DOHH2 (cell line): ENCODE data around the gene TJP2.

Experiments
- H3F3A ChIP-seq: fragments of 200-600 bp; sonication (generic), shearing (Covaris generic); 2 replicates; pipeline ENCODE4 v1.6.0; 2016; ENCODE audit warnings: antibody characterized with exemption, mild to moderate bottlenecking; ENCODE audit not compliant: control insufficient read depth, insufficient read depth
- H3K27ac ChIP-seq: fragments of 200-600 bp; sonication (generic); 2 replicates; pipeline ENCODE4 v1.5.1; 2014; ENCODE audit warnings: low read depth, mild to moderate bottlenecking, low read length, moderate library complexity
- H3K27me3 ChIP-seq: fragments of 200-600 bp; sonication (generic); 2 replicates; pipeline ENCODE4 v1.6.1; 2014; ENCODE audit warnings: mild to moderate bottlenecking, low read length, mixed read lengths; ENCODE audit not compliant: control insufficient read depth
- H3K36me3 ChIP-seq: fragments of 200-600 bp; sonication (generic); 2 replicates; pipeline ENCODE4 v1.6.1; 2014; ENCODE audit warnings: mild to moderate bottlenecking, low read length, moderate library complexity, mixed read lengths; ENCODE audit not compliant: control insufficient read depth
- H3K4me1 ChIP-seq: fragments of 200-600 bp; sonication (generic); 2 replicates; pipeline ENCODE4 v1.6.1; 2014; ENCODE audit warnings: mild to moderate bottlenecking, low read length, mixed read lengths; ENCODE audit not compliant: control insufficient read depth
- H3K4me2 ChIP-seq: fragments of 200-600 bp; sonication (generic); 2 replicates; pipeline ENCODE4 v1.6.0; 2014; ENCODE audit warnings: mild to moderate bottlenecking, low read length, moderate library complexity
- H3K4me3 ChIP-seq: fragments of 200-600 bp; sonication (generic); 2 replicates; pipeline ENCODE4 v1.5.1; 2014; ENCODE audit warnings: mild to moderate bottlenecking, low read length, mixed read lengths
- H3K79me2 ChIP-seq: fragments of 200-600 bp; sonication (generic); 2 replicates; pipeline ENCODE4 v1.6.1; 2014; ENCODE audit warnings: mild to moderate bottlenecking, low read length, mixed read lengths; ENCODE audit not compliant: control insufficient read depth
- H3K9me2 ChIP-seq: fragments of 200-600 bp; sonication (generic); replicated peaks from 2 replicates; pipeline ENCODE4 v1.6.1; 2014; ENCODE audit warnings: mild to moderate bottlenecking, low read length, mixed read lengths; ENCODE audit not compliant: control insufficient read depth
- H3K9me3 ChIP-seq: fragments of 200-600 bp; sonication (generic); 2 replicates; pipeline ENCODE4 v1.6.1; 2014; ENCODE audit warnings: antibody characterized with exemption, low read length, mixed read lengths; ENCODE audit not compliant: control insufficient read depth, insufficient read depth
- H4K20me1 ChIP-seq: fragments of 200-600 bp; sonication (generic); 2 replicates; pipeline ENCODE4 v1.6.0; 2014; ENCODE audit warnings: low read depth, mild to moderate bottlenecking, antibody characterized with exemption, low read length, moderate library complexity; ENCODE audit not compliant: control insufficient read depth, insufficient read depth
- EZH2phosphoT487 ChIP-seq: fragments of 200-600 bp; sonication (generic); IDR thresholded peaks from 2 replicates; pipeline ENCODE4 v1.6.1; 2017; ENCODE audit warnings: borderline replicate concordance, mild to moderate bottlenecking, antibody characterized with exemption, low read length, moderate library complexity, mixed read lengths
- TF ChIP-seq, protein P1 (sequence below): fragments of 200-600 bp; sonication (generic); IDR thresholded peaks from one replicate; pipeline ENCODE4 v1.5.1; 2014; ENCODE audit warnings: antibody characterized with exemption, mild to moderate bottlenecking, low read depth, low read length; ENCODE audit not compliant: poor library complexity, severe bottlenecking

The TJP2 gene

DNA sequence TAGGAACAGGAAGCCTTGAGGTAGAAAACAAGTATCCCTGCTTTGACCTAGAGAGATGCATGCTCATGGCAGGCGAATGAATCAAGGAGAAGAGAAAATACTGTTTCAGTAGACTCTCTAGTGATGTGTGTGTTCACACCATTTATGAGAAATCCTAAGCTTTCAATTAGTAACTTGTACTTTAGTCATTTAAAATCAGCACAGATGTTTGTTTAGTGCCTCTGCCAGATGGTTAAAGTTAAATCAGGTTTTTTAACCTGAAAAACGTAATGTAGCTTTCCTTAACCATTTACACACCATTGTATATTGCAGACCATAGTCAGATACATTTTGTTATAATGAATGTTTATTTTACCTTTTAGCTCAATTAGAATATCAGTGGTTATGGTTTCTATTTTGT, 5.0 kb downstream of the TJP2 start:
- Histone ChIP-seq H3K79me2 (peaks cover 72% of the 10 kb centered on the region), H3K4me1 (peaks cover 43% of the 10 kb centered on the region), H3K27ac (no peak overlapping the region), H3K4me3 (no peak overlapping the region), H3K27me3 (no peaks in the 10 kb centered on the region), H4K20me1 (no peaks in the 10 kb centered on the region), H3K9me3 (no peaks in the 10 kb centered on the region), H3F3A (peaks cover 3% of the 10 kb centered on the region; the same call in 1 of the 2 replicates), H3K36me3 (no peaks in the 10 kb centered on the region; the same call in 1 of the 2 replicates), H3K9me2 (no peaks in the 10 kb centered on the region), H3K4me2 (no peak overlapping the region)
- TF ChIP-seq EZH2phosphoT487, result no peak
- TF ChIP-seq, protein P1, sequence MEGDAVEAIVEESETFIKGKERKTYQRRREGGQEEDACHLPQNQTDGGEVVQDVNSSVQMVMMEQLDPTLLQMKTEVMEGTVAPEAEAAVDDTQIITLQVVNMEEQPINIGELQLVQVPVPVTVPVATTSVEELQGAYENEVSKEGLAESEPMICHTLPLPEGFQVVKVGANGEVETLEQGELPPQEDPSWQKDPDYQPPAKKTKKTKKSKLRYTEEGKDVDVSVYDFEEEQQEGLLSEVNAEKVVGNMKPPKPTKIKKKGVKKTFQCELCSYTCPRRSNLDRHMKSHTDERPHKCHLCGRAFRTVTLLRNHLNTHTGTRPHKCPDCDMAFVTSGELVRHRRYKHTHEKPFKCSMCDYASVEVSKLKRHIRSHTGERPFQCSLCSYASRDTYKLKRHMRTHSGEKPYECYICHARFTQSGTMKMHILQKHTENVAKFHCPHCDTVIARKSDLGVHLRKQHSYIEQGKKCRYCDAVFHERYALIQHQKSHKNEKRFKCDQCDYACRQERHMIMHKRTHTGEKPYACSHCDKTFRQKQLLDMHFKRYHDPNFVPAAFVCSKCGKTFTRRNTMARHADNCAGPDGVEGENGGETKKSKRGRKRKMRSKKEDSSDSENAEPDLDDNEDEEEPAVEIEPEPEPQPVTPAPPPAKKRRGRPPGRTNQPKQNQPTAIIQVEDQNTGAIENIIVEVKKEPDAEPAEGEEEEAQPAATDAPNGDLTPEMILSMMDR, result no peak

DNA sequence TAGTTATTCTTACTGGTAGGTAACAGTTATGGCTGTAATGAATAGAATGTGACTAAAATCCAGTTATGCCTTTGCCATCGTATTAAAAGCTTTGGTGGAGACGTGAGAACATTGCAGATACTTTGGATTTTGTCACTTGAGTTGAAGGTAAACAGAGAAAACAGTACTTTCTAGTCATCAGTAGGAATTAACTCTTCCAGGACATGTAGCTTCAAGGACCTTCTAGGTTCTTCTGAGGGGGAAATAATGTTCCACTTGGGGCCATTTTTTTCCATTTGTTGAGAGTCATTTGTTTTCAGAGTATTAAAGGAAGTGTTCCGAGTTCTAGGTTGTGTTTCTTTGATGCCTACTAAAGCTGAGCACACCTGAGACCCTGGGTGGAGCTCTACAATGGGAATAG, 6.1 kb downstream of the TJP2 start:
- peaks cover 38% of the 10 kb centered on the region for H3K4me1 ChIP-seq
- H3K79me2 ChIP-seq, result peaks cover 65% of the 10 kb centered on the region
- H3K4me2 ChIP-seq, result no peak overlapping the region

DNA sequence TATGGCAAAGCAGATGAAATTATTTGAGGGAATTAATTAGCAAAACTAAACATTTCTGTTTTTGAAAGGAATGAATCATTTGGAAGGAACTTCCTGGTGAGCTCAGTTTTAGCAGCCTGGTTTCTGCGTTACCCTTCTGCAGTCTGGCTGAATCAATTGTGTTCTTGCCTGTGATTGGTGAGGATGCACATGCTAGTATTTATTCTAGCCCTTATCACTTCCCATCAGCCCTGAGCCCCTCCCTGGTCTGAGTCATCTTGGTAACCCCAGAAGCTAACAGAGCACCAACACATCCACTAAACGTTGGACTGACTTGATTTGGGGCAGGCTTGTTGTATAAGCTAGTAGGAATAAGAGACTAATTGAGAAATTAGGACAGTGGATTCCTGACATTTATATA, 6.6 kb downstream of the TJP2 start:
- TF ChIP-seq EZH2phosphoT487, result no peak
- TF ChIP-seq, protein P1, result no peak
- Histone ChIP-seq H3K9me3 (no peaks in the 10 kb centered on the region), H3K4me1 (peaks cover 33% of the 10 kb centered on the region), H3K36me3 (no peaks in the 10 kb centered on the region; the same call in 1 of the 2 replicates), H3K79me2 (peaks cover 60% of the 10 kb centered on the region), H3K4me3 (no peak overlapping the region), H3K27ac (no peak overlapping the region), H3K9me2 (no peaks in the 10 kb centered on the region), H3K27me3 (no peaks in the 10 kb centered on the region), H3K4me2 (no peak overlapping the region), H4K20me1 (no peaks in the 10 kb centered on the region), H3F3A (peaks cover 3% of the 10 kb centered on the region; the same call in 1 of the 2 replicates)

More for the DNA sequence above, 6.1 kb downstream of the TJP2 start:
- no peaks in the 10 kb centered on the region for H3K27me3 ChIP-seq
- no peak overlapping the region for H3K4me3 ChIP-seq
- H3F3A ChIP-seq, result peaks cover 3% of the 10 kb centered on the region; the same call in 1 of the 2 replicates
- H4K20me1 ChIP-seq, result no peaks in the 10 kb centered on the region
- no peaks in the 10 kb centered on the region for H3K9me3 ChIP-seq
- no peaks in the 10 kb centered on the region; the same call in 1 of the 2 replicates for H3K36me3 ChIP-seq
- TF ChIP-seq, protein P1, result no peak
- TF ChIP-seq EZH2phosphoT487, result no peak
- no peak overlapping the region for H3K27ac ChIP-seq
- no peaks in the 10 kb centered on the region for H3K9me2 ChIP-seq
